Testis (tissue), 3 donors: ENCODE results near the gene CD101. TPM values are rescaled to one million over a fixed set of nuclear protein-coding genes. Genes with fewer than 3 reads are reported as not detected.

Experiments
- DNase-seq: peaks from one replicate; pipeline ENCODE4 v3.0.0-alpha.2; 2019
- H3K27ac ChIP-seq, 2 donors: fragments of 200-600 bp; sonication (generic); one replicate each; pipeline ENCODE4 v1.5.1; 2019
- H3K27me3 ChIP-seq: fragments of 200-600 bp; sonication (generic); one replicate; pipeline ENCODE4 v1.5.1; 2019
- H3K36me3 ChIP-seq: fragments of 200-600 bp; sonication (generic); one replicate; pipeline ENCODE4 v1.5.1; 2017; ENCODE audit warnings: low read depth; ENCODE audit errors: missing control alignments
- H3K4me1 ChIP-seq: fragments of 200-600 bp; sonication (generic); one replicate; pipeline ENCODE4 v1.5.1; 2019
- H3K4me3 ChIP-seq, 2 donors: fragments of 200-600 bp; sonication (generic); one replicate each; pipeline ENCODE4 v1.5.1; 2017 to 2019
- H3K9me3 ChIP-seq: fragments of 200-600 bp; sonication (generic); one replicate; pipeline ENCODE4 v1.5.1; 2017
- CTCF ChIP-seq, 3 experiments: fragments of 450-650 bp in 2 of 3; fragments of 200-600 bp in 1 of 3; sonication (generic) in 1 of 3; IDR thresholded peaks; one replicate each; pipeline ENCODE4 v1.5.1; 2016 to 2019; ENCODE audit warnings: antibody characterized with exemption in 3 of 3, mild to moderate bottlenecking in 2 of 3, moderate library complexity in 1 of 3
- POLR2A ChIP-seq: fragments of 450-650 bp; IDR thresholded peaks from one replicate; pipeline ENCODE4 v1.6.1; 2017; ENCODE audit warnings: antibody characterized with exemption, mild to moderate bottlenecking, moderate library complexity
- WGBS, 2 donors: methylation state at CpG; one replicate each; pipeline ENCODE4 v1.1.5; 2018; 5-methylcytosine and 5-hydroxymethylcytosine counted together
- intact Hi-C: fragments of 100-400 bp; cut with DNase I; formaldehyde crosslinking; loops from one replicate; pipeline ENCODE4 v1.15.1; 2023; ENCODE audit warnings: low total_unique reads
- polyA plus RNA-seq: library from polyadenylated mRNA; stranded (reverse); fragments of 350-450 nt; fragmentation: Illumina TruSeq; extraction: RNeasy Lipid Tissue Mini Kit (QIAGEN cat#74804); gene quantifications from one replicate; pipeline ENCODE4 v1.2.3, GENCODE V29; 2014; ENCODE audit warnings: low read depth, low replicate concordance; ENCODE audit not compliant: insufficient read depth
- total RNA-seq, 2 donors: library from RNA; depleted of rRNA; stranded (reverse); fragments of >200 nt; gene quantifications; one replicate each; pipeline ENCODE4 v1.2.3, GENCODE V29; 2016

Gene CD101
- total and polyA plus RNA-seq, 3 donors from 2014 or later, result 0.79 to 1.4 (median 1.2) TPM

DNA sequence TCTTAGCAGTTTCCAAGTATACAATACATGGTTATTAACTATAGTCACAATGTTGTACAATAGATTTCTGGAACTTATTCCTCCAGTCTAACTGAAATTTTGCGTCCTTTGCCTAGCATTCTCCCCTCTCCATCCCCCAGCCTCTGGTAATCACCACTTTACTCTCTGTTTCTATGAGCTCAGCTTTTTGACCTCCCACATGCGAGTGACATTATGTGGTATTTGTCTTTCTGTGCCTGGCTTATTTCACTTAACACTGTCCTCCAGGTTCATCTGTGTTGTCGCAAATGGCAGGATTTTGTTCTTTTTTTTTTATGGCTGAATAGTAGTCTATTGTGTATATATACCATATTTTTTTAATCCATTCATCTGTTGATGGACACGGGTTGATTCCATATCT is 43.9 kb upstream of the CD101 start:
- 93 to 94% methylated on average over 4 of the region's 4 CpGs for WGBS, 2 donors
- Histone ChIP-seq H3K27ac (no peak overlapping the region), H3K4me3 (no peak overlapping the region), H3K4me1 (no peaks in the 10 kb centered on the region), H3K9me3 (no peaks in the 10 kb centered on the region), H3K36me3 (no peaks in the 10 kb centered on the region), H3K27me3 (no peaks in the 10 kb centered on the region)
- TF ChIP-seq POLR2A, result no peak
- no peak for DNase-seq
- intact Hi-C loops, result no loop called here

GRCh38 chr1:116958110-116958509 is 43.5 kb upstream of the CD101 start:
- Histone ChIP-seq H3K27ac (no peak overlapping the region), H3K4me3 (no peak overlapping the region), H3K4me1 (no peaks in the 10 kb centered on the region), H3K36me3 (no peaks in the 10 kb centered on the region), H3K9me3 (no peaks in the 10 kb centered on the region), H3K27me3 (no peaks in the 10 kb centered on the region)
- intact Hi-C loops, result no loop called here
- no peak for DNase-seq
- WGBS, 2 donors, result 91 to 94% methylated on average over 4 of the region's 4 CpGs
- TF ChIP-seq POLR2A (no peak), CTCF (IDR thresholded peaks at IDR 0.05) (no peak)

GRCh38 chr1:116958977-116959376 is 42.6 kb upstream of the CD101 start:
- H3K4me3 ChIP-seq, result no peak overlapping the region
- no peaks in the 10 kb centered on the region for H3K27me3 ChIP-seq
- intact Hi-C loops, result no loop called here
- 82 to 88% methylated on average over 2 of the region's 2 CpGs for WGBS, 2 donors
- no peaks in the 10 kb centered on the region for H3K9me3 ChIP-seq
- H3K27ac ChIP-seq, result no peak overlapping the region
- TF ChIP-seq POLR2A (no peak), CTCF (IDR thresholded peaks at IDR 0.05) (no peak)
- DNase-seq, result no peak
- H3K4me1 ChIP-seq, result no peaks in the 10 kb centered on the region
- no peaks in the 10 kb centered on the region for H3K36me3 ChIP-seq

DNA sequence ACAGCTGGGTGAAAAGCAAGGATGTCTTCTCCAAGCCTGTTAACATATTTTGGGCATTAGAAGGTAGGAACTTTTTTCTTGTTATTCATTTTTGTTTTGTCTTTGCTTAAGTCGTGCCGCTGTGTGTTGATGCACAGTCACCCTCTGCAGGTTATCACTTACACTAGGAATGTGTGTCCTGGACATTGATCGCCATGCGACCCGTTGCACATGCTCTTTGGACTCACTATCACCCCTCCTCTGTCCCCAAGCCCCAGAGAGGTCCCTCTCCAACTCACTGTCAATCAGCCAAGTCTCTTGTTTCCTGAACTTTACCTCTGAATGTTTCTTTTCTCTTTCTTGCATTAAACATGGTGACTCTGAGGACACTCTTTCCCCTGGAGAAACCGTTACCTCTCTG is 40.0 kb upstream of the CD101 start:
- Histone ChIP-seq H3K27me3 (no peaks in the 10 kb centered on the region), H3K36me3 (no peaks in the 10 kb centered on the region), H3K4me1 (no peaks in the 10 kb centered on the region), H3K27ac (no peak overlapping the region), H3K4me3 (no peak overlapping the region), H3K9me3 (no peaks in the 10 kb centered on the region)
- intact Hi-C loops, result no loop called here
- TF ChIP-seq POLR2A (no peak), CTCF (IDR thresholded peaks at IDR 0.05) (no peak)
- no peak for DNase-seq
- WGBS, 2 donors, result 88 to 92% methylated on average over 6 of the region's 6 CpGs

DNA sequence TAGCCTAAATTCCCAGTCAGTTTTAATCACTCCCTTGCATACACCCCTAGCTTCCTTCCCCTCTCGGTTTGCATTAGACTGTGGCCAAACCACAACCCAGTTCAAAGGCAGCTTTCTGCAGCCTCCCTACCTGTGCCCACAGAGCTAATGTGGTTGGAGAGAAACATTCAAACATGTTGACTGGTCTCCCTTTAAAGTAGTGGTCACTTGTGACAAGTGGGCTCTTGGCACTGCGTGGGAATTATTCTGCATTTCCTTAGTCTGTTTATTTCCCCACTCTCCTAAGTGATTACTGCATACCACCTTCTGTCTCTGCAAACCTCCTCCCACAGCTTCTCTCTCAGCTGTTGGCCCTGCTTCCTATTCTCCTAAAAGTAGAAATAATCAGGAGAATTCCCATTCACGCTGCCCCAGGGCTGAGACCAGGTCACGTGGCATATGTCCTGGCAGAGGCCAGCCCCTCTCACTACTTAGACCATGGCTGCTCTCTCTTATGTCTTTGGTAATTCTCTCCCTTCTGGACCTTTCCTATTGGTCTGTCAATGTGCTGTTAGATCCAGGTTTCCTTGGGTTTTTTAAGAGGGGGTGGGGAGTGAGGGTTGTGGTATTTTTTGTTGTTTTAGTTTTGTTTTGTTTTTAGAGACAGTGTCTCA is 38.4 kb upstream of the CD101 start:
- intact Hi-C loops, result no loop called here

More for the DNA sequence above, 38.4 kb upstream of the CD101 start:
- Histone ChIP-seq H3K27me3 (no peaks in the 10 kb centered on the region), H3K36me3 (no peaks in the 10 kb centered on the region), H3K9me3 (no peaks in the 10 kb centered on the region), H3K4me3 (no peak overlapping the region), H3K27ac (no peak overlapping the region), H3K4me1 (no peaks in the 10 kb centered on the region)
- TF ChIP-seq POLR2A, result no peak
- TF ChIP-seq CTCF (IDR thresholded peaks at IDR 0.05), result no peak
- DNase-seq, result no peak
- WGBS, 2 donors, result 80 to 81% methylated on average over 4 of the region's 4 CpGs
